Gastrocnemius medialis (tissue), 4 donors: ENCODE results near the gene FKBP5.

Experiments used
- CTCF ChIP-seq, 5 experiments: fragments of 450-650 bp in 3 of 5; fragments of 200-600 bp in 2 of 5; sonication (generic) in 2 of 5; IDR thresholded peaks in 4 of 5; conservative IDR thresholded peaks in 1 of 5; 1 replicate in 4 of 5; 2 replicates in 1 of 5; pipeline ENCODE4 v1.5.1; 2016 to 2019; ENCODE audit warnings: antibody characterized with exemption in 5 of 5, mild to moderate bottlenecking in 3 of 5, moderate library complexity in 3 of 5
- POLR2A ChIP-seq, 2 donors: fragments of 450-650 bp; IDR thresholded peaks; one replicate each; pipeline ENCODE4 v1.6.1; 2017; ENCODE audit warnings: antibody characterized with exemption in 2 of 2, mild to moderate bottlenecking in 2 of 2, moderate library complexity in 2 of 2

- TF ChIP-seq CTCF (IDR thresholded peaks at IDR 0.05 in 4 of 5, conservative IDR thresholded peaks at IDR 0.05 in 1 of 5) (peak; percentile 81 to 90 (median 87)), POLR2A (IDR thresholded peaks at IDR 0.05) (no peak)
These were observed 48.9 kb upstream of the FKBP5 start for GRCh38 chr6:35737413-35738211.
